GM12801 (cell line): ENCODE data around the gene IGIP.

ENCODE experiments used
- CTCF ChIP-seq: IDR thresholded peaks from one replicate; pipeline ENCODE4 v1.5.1; 2011; ENCODE audit warnings: control low read depth; ENCODE audit not compliant: insufficient read length; ENCODE audit errors: extremely low read depth

Gene IGIP

GRCh38 chr5:140134277-140134935 lies 8.7 kb downstream of the IGIP start:
- TF ChIP-seq CTCF, result no peak

GRCh38 chr5:140135127-140135526 lies 9.4 kb downstream of the IGIP start:
- TF ChIP-seq CTCF, result no peak

GRCh38 chr5:140136624-140137023 lies 10.9 kb downstream of the IGIP start:
- no peak for TF ChIP-seq CTCF

- TF ChIP-seq CTCF, result no peak
These were observed 14.7 kb downstream of the IGIP start for GRCh38 chr5:140140435-140140834.

- no peak for TF ChIP-seq CTCF
These were observed 15.5 kb downstream of the IGIP start for GRCh38 chr5:140141241-140141640.

- TF ChIP-seq CTCF, result no peak
These were observed 16.5 kb downstream of the IGIP start for GRCh38 chr5:140142246-140142645.

- TF ChIP-seq CTCF, result no peak
These were observed 17.1 kb downstream of the IGIP start for GRCh38 chr5:140142856-140143255.
